Naive thymus-derived CD4-positive, alpha-beta T cell (primary cell): Measurements from ENCODE around the gene MGRN1. TPM values are rescaled to one million over a fixed set of nuclear protein-coding genes. Genes with fewer than 3 reads are reported as not detected.

Experiments
- ATAC-seq: fragments of 150-1000 bp; cut with Tn5 transposase; 2 replicates; pipeline ENCODE4 v1.10.0; 2021; ENCODE audit warnings: mild to moderate bottlenecking, moderate library complexity
- CTCF ChIA-PET: fragments of 350-600 bp; sonication (Branson Sonifier 250); formaldehyde crosslinking; loops from one replicate; lab custom pipeline; 2021; ENCODE audit warnings: antibody characterized with exemption; lab: Charles Lee
- POLR2A ChIA-PET: fragments of 350-600 bp; sonication (Branson Sonifier 250); formaldehyde crosslinking; loops from one replicate; lab custom pipeline; 2021; ENCODE audit warnings: antibody characterized with exemption, inconsistent platforms; lab: Charles Lee
- DNase-seq, 9 donors: peaks; one replicate each; pipeline versions ENCODE4 v3.0.0 to v3.0.0-alpha.2; 2020 to 2022; ENCODE audit warnings: mixed read lengths in 1 of 9
- H3K27ac ChIP-seq: one replicate; pipeline ENCODE4 v1.7.0; 2013; ENCODE audit warnings: mild to moderate bottlenecking, low read depth, low read length, moderate library complexity
- H3K27me3 ChIP-seq, 2 donors: one replicate each; pipeline ENCODE4 v1.7.0; 2013; ENCODE audit warnings: low read length in 2 of 2, mild to moderate bottlenecking in 2 of 2, moderate library complexity in 2 of 2; ENCODE audit not compliant: control insufficient read depth in 2 of 2, insufficient read depth in 2 of 2
- H3K36me3 ChIP-seq, 3 experiments: 1 replicate in 2 of 3; 2 replicates in 1 of 3; pipeline ENCODE4 v1.7.0; 2013; ENCODE audit warnings: low read length in 3 of 3, mild to moderate bottlenecking in 3 of 3, moderate library complexity in 1 of 3; ENCODE audit not compliant: insufficient read depth in 3 of 3, control insufficient read depth in 2 of 3
- H3K4me1 ChIP-seq, 2 donors: one replicate each; pipeline ENCODE4 v1.7.0; 2013; ENCODE audit warnings: low read length in 2 of 2, mild to moderate bottlenecking in 2 of 2, moderate library complexity in 1 of 2; ENCODE audit not compliant: control insufficient read depth in 2 of 2, insufficient read depth in 2 of 2
- H3K4me3 ChIP-seq: 2 replicates; pipeline ENCODE4 v1.7.0; 2013; ENCODE audit warnings: mild to moderate bottlenecking, low read length
- H3K9me3 ChIP-seq, 3 experiments: 1 replicate in 2 of 3; 2 replicates in 1 of 3; pipeline ENCODE4 v1.7.0; 2013; ENCODE audit warnings: low read length in 3 of 3; ENCODE audit not compliant: control insufficient read depth in 2 of 3
- H3K27ac Mint-ChIP-seq, 9 donors: one replicate each; pipeline ENCODE4 v1.8.0; 2020 to 2022; ENCODE audit warnings: mixed read lengths in 9 of 9, mild to moderate bottlenecking in 8 of 9, moderate library complexity in 5 of 9, inconsistent platforms in 2 of 9
- H3K27me3 Mint-ChIP-seq, 5 donors: one replicate each; pipeline ENCODE4 v1.8.0; 2021 to 2022; ENCODE audit warnings: mixed read lengths in 5 of 5, mild to moderate bottlenecking in 1 of 5
- H3K36me3 Mint-ChIP-seq, 5 donors: one replicate each; pipeline ENCODE4 v1.8.0; 2020 to 2022; ENCODE audit warnings: mixed read lengths in 5 of 5, mild to moderate bottlenecking in 3 of 5, inconsistent platforms in 1 of 5
- H3K4me1 Mint-ChIP-seq, 7 donors: one replicate each; pipeline ENCODE4 v1.8.0; 2020 to 2022; ENCODE audit warnings: mixed read lengths in 7 of 7, mild to moderate bottlenecking in 3 of 7, inconsistent platforms in 1 of 7
- H3K4me3 Mint-ChIP-seq, 10 donors: one replicate each; pipeline ENCODE4 v1.8.0; 2020 to 2022; ENCODE audit warnings: mild to moderate bottlenecking in 10 of 10, mixed read lengths in 10 of 10, moderate library complexity in 6 of 10, inconsistent platforms in 2 of 10
- H3K9me3 Mint-ChIP-seq, 11 donors: one replicate each; pipeline ENCODE4 v1.8.0; 2020 to 2022; ENCODE audit warnings: mixed read lengths in 11 of 11, mild to moderate bottlenecking in 4 of 11, inconsistent platforms in 1 of 11, moderate library complexity in 1 of 11
- intact Hi-C, 2 donors: fragments of 100-400 bp; cut with micrococcal nuclease; formaldehyde crosslinking; loops; one replicate each; pipeline ENCODE4 v1.15.1; 2023
- polyA plus RNA-seq, 2 donors: library from polyadenylated mRNA; unstranded; fragments of 300-500 nt; fragmentation: Illumina TruSeq; gene quantifications; one replicate each; pipeline ENCODE4 v1.2.3, GENCODE V29; 2021
- total RNA-seq, 6 experiments: library from RNA in 5 of 6; stranded (reverse) in 5 of 6; gene quantifications; 1 replicate in 5 of 6; 2 replicates in 1 of 6; pipeline ENCODE4 v1.2.3 and lab custom pipeline; 2021 to 2026

Gene MGRN1
- total and polyA plus RNA-seq, 7 experiments from 2014 or later, result 4.9 to 103 (median 71.1) TPM

GRCh38 chr16:4613636-4614570, 10.7 kb upstream of the MGRN1 start:
- no peak for ATAC-seq
- Mint-ChIP-seq H3K27ac (peak overlapping the region in 5 of 9 donors; percentile 9 to 77 (median 73)), H3K4me1 (peaks cover 10 to 43% (median 23%) of the 10 kb centered on the region in 7 donors), H3K27me3 (no peaks in the 10 kb centered on the region), H3K36me3 (peaks cover 0 to 3% (median 0%) of the 10 kb centered on the region in 5 donors), H3K9me3 (no peaks in the 10 kb centered on the region), H3K4me3 (peak overlapping the region; percentile 70 to 98 (median 80))
- Histone ChIP-seq H3K4me1 (peaks cover 28 to 37% of the 10 kb centered on the region in 2 donors), H3K4me3 (peak overlapping the region; percentile 81), H3K9me3 (no peaks in the 10 kb centered on the region), H3K27ac (peak overlapping the region; percentile 98), H3K36me3 (peaks cover 0 to 21% (median 0%) of the 10 kb centered on the region in 3 experiments), H3K27me3 (no peaks in the 10 kb centered on the region)
- intact Hi-C loops, result loop anchor here (1.0 to 10.0 kb wide), 3 partner anchors 137 to 481 kb away; partner anchors contain the start of genes EEF2KMT (in 1 of the 2), GLYR1 (in 1 of the 2), HMOX2 (in 1 of the 2) and UBN1 (in 1 of the 2)
- POLR2A ChIA-PET, result interaction anchor here (0.9 to 3.0 kb wide), 2 partner anchors 10 to 154 kb away, joined by 3 to 17 read pairs; partner anchors contain the start of genes MGRN1 and ZNF500
- peak in 8 of 9 donors; percentile 16 to 52 (median 24) for DNase-seq
- CTCF ChIA-PET, result no interaction called here

GRCh38 chr16:4614571-4615383, 9.8 kb upstream of the MGRN1 start, which contains the start of gene UBALD1:
Gene UBALD1 (minus strand): TSS chr16:4614888. CDS start chr16:4614797, 91 bp downstream.
- CTCF ChIA-PET, result no interaction called here
- no peaks in the 10 kb centered on the region for H3K27me3 Mint-ChIP-seq
- H3K27ac Mint-ChIP-seq, result peak within 1 kb of the TSS; percentile 96 to 100 (median 99)
- peaks cover 28 to 37% of the 10 kb centered on the region in 2 donors for H3K4me1 ChIP-seq
- peaks cover 0 to 12% (median 0%) of the 10 kb centered on the region in 3 experiments for H3K36me3 ChIP-seq
- peaks cover 0 to 3% (median 0%) of the 10 kb centered on the region in 5 donors for H3K36me3 Mint-ChIP-seq
- ATAC-seq (peak; percentile 49), DNase-seq (peak; percentile 50 to 83 (median 63))
- H3K4me3 Mint-ChIP-seq, result peak within 1 kb of the TSS; percentile 94 to 99 (median 98)
- H3K27me3 ChIP-seq, result no peaks in the 10 kb centered on the region
- H3K27ac ChIP-seq, result peak within 1 kb of the TSS; percentile 98
- POLR2A ChIA-PET, result interaction anchor here (1.3 to 3.0 kb wide), 5 partner anchors 11 to 188 kb away, joined by 4 to 28 read pairs (median 5); partner anchors contain the start of genes CDIP1, MGRN1, ROGDI and ZNF500
- H3K9me3 Mint-ChIP-seq, result no peaks in the 10 kb centered on the region
- intact Hi-C loops, result loop anchor here (1.0 to 10.0 kb wide), 4 partner anchors 138 to 1732 kb away; partner anchors contain the start of genes EEF2KMT (in 1 of the 2), FLYWCH2 (in 1 of the 2), GLYR1 (in 1 of the 2) and HMOX2 (in 1 of the 2)
- peaks cover 10 to 43% (median 24%) of the 10 kb centered on the region in 7 donors for H3K4me1 Mint-ChIP-seq
- H3K9me3 ChIP-seq, result no peaks in the 10 kb centered on the region
- peak within 1 kb of the TSS; percentile 81 for H3K4me3 ChIP-seq

GRCh38 chr16:4615384-4616046, 9.1 kb upstream of the MGRN1 start:
- H3K4me1 Mint-ChIP-seq, result peaks cover 10 to 43% (median 24%) of the 10 kb centered on the region in 7 donors
- POLR2A ChIA-PET, result interaction anchor here (0.6 to 3.0 kb wide), 18 partner anchors 10 to 1402 kb away, joined by 3 to 28 read pairs (median 4); partner anchors contain the start of genes ANKS3, CDIP1, DNAAF8 and HMOX2
- CTCF ChIA-PET, result interaction anchor here (0.6 to 1.4 kb wide), 5 partner anchors 9 to 341 kb away, joined by 3 to 7 read pairs (median 3); partner anchors contain the start of genes ANKS3, DNAAF8 and MGRN1
- DNase-seq (peak in 6 of 9 donors; percentile 8 to 34 (median 14)), ATAC-seq (peak; percentile 25)
- H3K9me3 Mint-ChIP-seq, result no peaks in the 10 kb centered on the region
- Histone ChIP-seq H3K27me3 (no peaks in the 10 kb centered on the region), H3K4me3 (peak overlapping the region; percentile 81), H3K9me3 (no peaks in the 10 kb centered on the region), H3K27ac (peak overlapping the region; percentile 98), H3K4me1 (peaks cover 28 to 37% of the 10 kb centered on the region in 2 donors), H3K36me3 (peaks cover 0 to 5% (median 0%) of the 10 kb centered on the region in 3 experiments)
- intact Hi-C loops, result loop anchor here (1.0 to 10.0 kb wide), 24 partner anchors 9 to 1733 kb away; partner anchors contain the start of genes ANKS3 (in 2 of the 2), CDIP1 (in 2 of the 2), DNAAF8 (in 2 of the 2) and DNAJA3 (in 2 of the 2)
- peaks cover 0 to 3% (median 0%) of the 10 kb centered on the region in 5 donors for H3K36me3 Mint-ChIP-seq
- peak overlapping the region; percentile 96 to 100 (median 99) for H3K27ac Mint-ChIP-seq
- H3K4me3 Mint-ChIP-seq, result peak overlapping the region; percentile 94 to 99 (median 98)
- H3K27me3 Mint-ChIP-seq, result no peaks in the 10 kb centered on the region

- intact Hi-C loops, result loop anchor here (1.0 to 10.0 kb wide), 23 partner anchors 8 to 1734 kb away; partner anchors contain the start of genes ANKS3 (in 2 of the 2), CDIP1 (in 2 of the 2), DNAAF8 (in 2 of the 2) and DNAJA3 (in 2 of the 2)
- peak overlapping the region; percentile 98 for H3K27ac ChIP-seq
- H3K9me3 Mint-ChIP-seq, result no peaks in the 10 kb centered on the region
- ChIA-PET POLR2A (interaction anchor here (0.6 to 3.0 kb wide), 21 partner anchors 9 to 458 kb away, joined by 3 to 28 read pairs (median 4); partner anchors contain the start of genes ANKS3, CDIP1, DNAAF8 and HMOX2), CTCF (interaction anchor here (0.6 to 1.4 kb wide), 8 partner anchors 8 to 340 kb away, joined by 3 to 7 read pairs (median 3); partner anchors contain the start of genes ANKS3, DNAAF8 and MGRN1)
- H3K27ac Mint-ChIP-seq, result peak overlapping the region; percentile 96 to 100 (median 99)
- ATAC-seq (peak; percentile 94), DNase-seq (peak; percentile 93 to 100 (median 98))
- H3K4me3 Mint-ChIP-seq, result peak overlapping the region; percentile 94 to 99 (median 98)
- H3K27me3 ChIP-seq, result no peaks in the 10 kb centered on the region
- peak overlapping the region; percentile 95 for H3K4me3 ChIP-seq
- no peaks in the 10 kb centered on the region for H3K9me3 ChIP-seq
- H3K36me3 Mint-ChIP-seq, result peaks cover 0 to 3% (median 0%) of the 10 kb centered on the region in 5 donors
- H3K36me3 ChIP-seq, result peaks cover 0 to 5% (median 0%) of the 10 kb centered on the region in 3 experiments
- peaks cover 28 to 37% of the 10 kb centered on the region in 2 donors for H3K4me1 ChIP-seq
- peaks cover 8 to 43% (median 24%) of the 10 kb centered on the region in 7 donors for H3K4me1 Mint-ChIP-seq
- no peaks in the 10 kb centered on the region for H3K27me3 Mint-ChIP-seq
Measured at GRCh38 chr16:4616047-4616811, 8.4 kb upstream of the MGRN1 start.
